ENCODE results near the gene DEFB131A. TPM values are rescaled to one million over a fixed set of nuclear protein-coding genes. Genes with fewer than 3 reads are reported as not detected.
"Not testable (repeated sequence)": the region's sequence is repeated elsewhere in the genome, so short reads cannot be mapped to it uniquely, and the experiment has no call there.

Gene DEFB131A
- total and polyA plus RNA-seq, 4 donors, result not detected

DNA sequence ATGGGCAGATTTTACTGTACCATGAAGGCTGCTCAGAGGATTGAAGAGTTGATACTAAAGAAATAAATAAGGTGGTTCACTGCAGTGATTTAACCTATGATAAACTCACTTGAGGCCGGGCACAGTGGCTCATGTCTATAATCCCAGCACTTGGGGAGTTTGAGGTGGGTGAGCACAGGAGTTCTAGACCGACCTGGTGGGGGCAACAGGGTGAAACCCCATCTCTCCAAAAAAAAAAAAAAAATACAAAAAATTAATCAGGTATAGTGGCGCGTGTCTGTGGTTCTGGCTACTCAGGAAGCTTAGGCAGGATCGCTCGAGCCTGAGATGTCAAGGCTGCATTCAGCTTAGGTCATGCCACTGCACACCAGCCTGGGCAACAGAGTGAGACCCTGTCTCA is 467 bp downstream of the DEFB131A start:
- DNase-seq (ENCODE audit: low read depth in 4 of 6, low spot score in 6 of 6); H3K4me1 ChIP-seq (ENCODE audit: control insufficient read depth, insufficient read depth, low read length); H3K27ac ChIP-seq (ENCODE audit: low read depth, low read length); H3K4me3 ChIP-seq (ENCODE audit: low read depth, low read length); H3K36me3 ChIP-seq (ENCODE audit: control insufficient read depth, insufficient read depth, low read length); H3K9me3 ChIP-seq (ENCODE audit: control insufficient read depth, insufficient read depth, low read length); H3K27me3 ChIP-seq (ENCODE audit: control insufficient read depth, insufficient read depth, low read length): not testable (repeated sequence)
- WGBS (ENCODE audit: insufficient coverage), result no CpG with 5 or more reads among the region's 6 CpGs

GRCh38 chr4:9452251-9452650 is 8.0 kb downstream of the DEFB131A start:
- DNase-seq (ENCODE audit: low read depth in 4 of 6, low spot score in 6 of 6); H3K27me3 ChIP-seq (ENCODE audit: control insufficient read depth, insufficient read depth, low read length); H3K27ac ChIP-seq (ENCODE audit: low read depth, low read length); H3K4me3 ChIP-seq (ENCODE audit: low read depth, low read length); H3K9me3 ChIP-seq (ENCODE audit: control insufficient read depth, insufficient read depth, low read length); H3K36me3 ChIP-seq (ENCODE audit: control insufficient read depth, insufficient read depth, low read length); H3K4me1 ChIP-seq (ENCODE audit: control insufficient read depth, insufficient read depth, low read length): not testable (repeated sequence)
- 38% methylated on average over 4 of the region's 10 CpGs for WGBS (ENCODE audit: insufficient coverage)

GRCh38 chr4:9454284-9454683 is 10.1 kb downstream of the DEFB131A start:
- whole genome bisulfite sequencing (ENCODE audit: insufficient coverage), result 40% methylated on average over 1 of the region's 6 CpGs
- H3K36me3 ChIP-seq (ENCODE audit: control insufficient read depth, insufficient read depth, low read length); H3K27me3 ChIP-seq (ENCODE audit: control insufficient read depth, insufficient read depth, low read length); H3K9me3 ChIP-seq (ENCODE audit: control insufficient read depth, insufficient read depth, low read length); H3K27ac ChIP-seq (ENCODE audit: low read depth, low read length); H3K4me1 ChIP-seq (ENCODE audit: control insufficient read depth, insufficient read depth, low read length); H3K4me3 ChIP-seq (ENCODE audit: low read depth, low read length); DNase-seq (ENCODE audit: low read depth in 4 of 6, low spot score in 6 of 6): not testable (repeated sequence)

- not testable (repeated sequence) for H3K27me3 ChIP-seq (ENCODE audit: control insufficient read depth, insufficient read depth, low read length); H3K9me3 ChIP-seq (ENCODE audit: control insufficient read depth, insufficient read depth, low read length); DNase-seq (ENCODE audit: low read depth in 4 of 6, low spot score in 6 of 6); H3K4me1 ChIP-seq (ENCODE audit: control insufficient read depth, insufficient read depth, low read length); H3K36me3 ChIP-seq (ENCODE audit: control insufficient read depth, insufficient read depth, low read length); H3K4me3 ChIP-seq (ENCODE audit: low read depth, low read length); H3K27ac ChIP-seq (ENCODE audit: low read depth, low read length)
- WGBS (ENCODE audit: insufficient coverage), result 78% methylated on average over 3 of the region's 5 CpGs
These were observed 10.8 kb downstream of the DEFB131A start for GRCh38 chr4:9455046-9455445.

- DNase-seq (ENCODE audit: low read depth in 4 of 6, low spot score in 6 of 6); H3K9me3 ChIP-seq (ENCODE audit: control insufficient read depth, insufficient read depth, low read length); H3K36me3 ChIP-seq (ENCODE audit: control insufficient read depth, insufficient read depth, low read length); H3K4me1 ChIP-seq (ENCODE audit: control insufficient read depth, insufficient read depth, low read length); H3K4me3 ChIP-seq (ENCODE audit: low read depth, low read length); H3K27ac ChIP-seq (ENCODE audit: low read depth, low read length); H3K27me3 ChIP-seq (ENCODE audit: control insufficient read depth, insufficient read depth, low read length): not testable (repeated sequence)
- WGBS (ENCODE audit: insufficient coverage), result no CpG with 5 or more reads among the region's 8 CpGs
These were observed 35.3 kb downstream of the DEFB131A start for GRCh38 chr4:9479466-9479865.

GRCh38 chr4:9480066-9480465 is 35.9 kb downstream of the DEFB131A start:
- DNase-seq (ENCODE audit: low read depth in 4 of 6, low spot score in 6 of 6); H3K36me3 ChIP-seq (ENCODE audit: control insufficient read depth, insufficient read depth, low read length); H3K4me3 ChIP-seq (ENCODE audit: low read depth, low read length); H3K27me3 ChIP-seq (ENCODE audit: control insufficient read depth, insufficient read depth, low read length); H3K9me3 ChIP-seq (ENCODE audit: control insufficient read depth, insufficient read depth, low read length); H3K4me1 ChIP-seq (ENCODE audit: control insufficient read depth, insufficient read depth, low read length); H3K27ac ChIP-seq (ENCODE audit: low read depth, low read length): not testable (repeated sequence)
- WGBS (ENCODE audit: insufficient coverage), result 93% methylated on average over 11 of the region's 12 CpGs

DNA sequence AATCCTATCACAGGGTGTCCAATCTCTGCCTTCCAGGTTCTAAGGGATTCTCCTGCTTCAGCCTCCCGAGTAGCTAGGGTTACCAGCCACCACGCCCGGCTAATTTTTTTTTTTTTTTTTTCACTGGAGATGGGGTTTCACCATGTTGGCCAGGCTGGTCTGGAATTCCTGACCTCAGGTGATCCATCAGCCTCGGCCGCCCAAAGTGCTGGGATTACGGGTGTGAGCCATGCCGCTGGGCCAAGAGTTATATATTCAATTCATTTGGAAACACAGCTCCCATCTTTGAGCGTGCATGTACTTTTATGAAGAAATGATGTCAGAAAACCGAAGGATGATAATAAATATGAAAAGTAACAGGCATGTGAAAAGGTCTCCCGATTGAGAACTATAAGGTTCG is 38.7 kb downstream of the DEFB131A start:
- H3K27me3 ChIP-seq (ENCODE audit: control insufficient read depth, insufficient read depth, low read length); H3K4me1 ChIP-seq (ENCODE audit: control insufficient read depth, insufficient read depth, low read length); DNase-seq (ENCODE audit: low read depth in 4 of 6, low spot score in 6 of 6); H3K27ac ChIP-seq (ENCODE audit: low read depth, low read length); H3K9me3 ChIP-seq (ENCODE audit: control insufficient read depth, insufficient read depth, low read length); H3K4me3 ChIP-seq (ENCODE audit: low read depth, low read length); H3K36me3 ChIP-seq (ENCODE audit: control insufficient read depth, insufficient read depth, low read length): not testable (repeated sequence)
- 73% methylated on average over 2 of the region's 11 CpGs for WGBS (ENCODE audit: insufficient coverage)

DNA sequence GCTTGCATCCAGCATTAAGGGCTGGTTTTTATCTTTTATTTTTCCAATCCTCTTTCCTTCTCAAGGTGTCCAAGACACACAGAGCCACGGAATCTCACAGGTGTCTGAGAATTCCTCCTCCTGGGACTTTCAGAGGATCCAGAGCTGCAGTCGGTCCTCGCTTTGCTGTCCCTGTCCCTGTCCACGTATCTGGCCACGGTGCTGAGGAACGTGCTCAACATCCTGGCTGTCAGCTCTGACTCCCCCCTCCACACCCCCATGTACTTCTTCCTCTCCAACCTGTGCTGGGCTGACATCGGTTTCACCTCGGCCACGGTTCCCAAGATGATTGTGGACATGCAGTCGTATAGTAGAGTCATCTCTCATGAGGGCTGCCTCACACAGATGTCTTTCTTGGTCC is 39.5 kb downstream of the DEFB131A start:
- H3K9me3 ChIP-seq (ENCODE audit: control insufficient read depth, insufficient read depth, low read length); H3K4me1 ChIP-seq (ENCODE audit: control insufficient read depth, insufficient read depth, low read length); DNase-seq (ENCODE audit: low read depth in 4 of 6, low spot score in 6 of 6); H3K36me3 ChIP-seq (ENCODE audit: control insufficient read depth, insufficient read depth, low read length); H3K27me3 ChIP-seq (ENCODE audit: control insufficient read depth, insufficient read depth, low read length); H3K4me3 ChIP-seq (ENCODE audit: low read depth, low read length); H3K27ac ChIP-seq (ENCODE audit: low read depth, low read length): not testable (repeated sequence)
- 92% methylated on average over 10 of the region's 10 CpGs for WGBS (ENCODE audit: insufficient coverage)

DNA sequence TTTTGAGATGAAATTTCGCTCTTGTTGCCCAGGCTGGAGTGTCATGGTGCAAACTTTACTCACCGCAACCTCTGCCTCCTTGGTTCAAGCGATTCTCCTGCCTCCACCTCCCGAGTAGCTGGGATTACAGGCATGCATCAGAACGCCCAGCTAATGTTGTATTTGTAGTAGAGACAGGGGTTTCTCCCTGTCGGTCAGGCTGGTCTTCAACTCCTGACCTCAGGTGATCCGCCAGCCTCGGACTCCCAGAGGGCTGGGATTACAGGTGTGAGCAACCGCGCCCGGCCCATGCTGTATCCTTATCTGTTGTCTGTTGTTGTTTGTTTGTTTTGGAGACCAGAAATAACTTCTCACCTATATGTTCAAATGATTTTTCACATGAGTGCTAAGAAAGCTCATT is 42.7 kb downstream of the DEFB131A start:
- H3K27me3 ChIP-seq (ENCODE audit: control insufficient read depth, insufficient read depth, low read length); H3K27ac ChIP-seq (ENCODE audit: low read depth, low read length); H3K4me3 ChIP-seq (ENCODE audit: low read depth, low read length); H3K9me3 ChIP-seq (ENCODE audit: control insufficient read depth, insufficient read depth, low read length); H3K4me1 ChIP-seq (ENCODE audit: control insufficient read depth, insufficient read depth, low read length); H3K36me3 ChIP-seq (ENCODE audit: control insufficient read depth, insufficient read depth, low read length); DNase-seq (ENCODE audit: low read depth in 4 of 6, low spot score in 6 of 6): not testable (repeated sequence)
- 67% methylated on average over 3 of the region's 11 CpGs for WGBS (ENCODE audit: insufficient coverage)

DNA sequence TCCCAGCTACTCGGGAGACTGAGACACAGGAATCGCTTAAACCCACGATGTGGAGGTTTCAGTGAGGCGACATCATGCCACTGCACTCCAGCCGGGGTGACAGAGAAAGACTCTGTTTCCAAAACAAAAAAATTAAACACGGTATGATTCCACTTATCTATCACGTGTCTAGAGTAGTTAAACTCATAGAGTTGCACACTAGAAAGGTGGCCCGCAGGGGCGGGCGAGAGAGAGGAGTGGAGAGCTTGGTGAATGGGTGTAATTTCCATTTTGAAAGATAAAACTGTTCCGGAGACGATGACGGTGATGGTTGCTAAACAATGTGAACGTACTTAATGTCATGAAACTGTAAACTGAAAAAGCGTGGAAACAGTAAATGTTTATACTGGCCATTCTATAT is 44.6 kb downstream of the DEFB131A start:
- H3K4me1 ChIP-seq (ENCODE audit: control insufficient read depth, insufficient read depth, low read length); DNase-seq (ENCODE audit: low read depth in 4 of 6, low spot score in 6 of 6); H3K4me3 ChIP-seq (ENCODE audit: low read depth, low read length); H3K9me3 ChIP-seq (ENCODE audit: control insufficient read depth, insufficient read depth, low read length); H3K27me3 ChIP-seq (ENCODE audit: control insufficient read depth, insufficient read depth, low read length); H3K36me3 ChIP-seq (ENCODE audit: control insufficient read depth, insufficient read depth, low read length); H3K27ac ChIP-seq (ENCODE audit: low read depth, low read length): not testable (repeated sequence)
- 100% methylated on average over 7 of the region's 15 CpGs for WGBS (ENCODE audit: insufficient coverage)

GRCh38 chr4:9490496-9490895 is 46.3 kb downstream of the DEFB131A start:
- H3K36me3 ChIP-seq (ENCODE audit: control insufficient read depth, insufficient read depth, low read length); H3K4me3 ChIP-seq (ENCODE audit: low read depth, low read length); H3K4me1 ChIP-seq (ENCODE audit: control insufficient read depth, insufficient read depth, low read length); DNase-seq (ENCODE audit: low read depth in 4 of 6, low spot score in 6 of 6); H3K27ac ChIP-seq (ENCODE audit: low read depth, low read length); H3K9me3 ChIP-seq (ENCODE audit: control insufficient read depth, insufficient read depth, low read length); H3K27me3 ChIP-seq (ENCODE audit: control insufficient read depth, insufficient read depth, low read length): not testable (repeated sequence)
- WGBS (ENCODE audit: insufficient coverage), result 67% methylated on average over 3 of the region's 7 CpGs

All from spinal cord (tissue), 10 donors.